ENCODE data around the gene MEI4. TPM values are rescaled to one million over a fixed set of nuclear protein-coding genes. Genes with fewer than 3 reads are reported as not detected.

The MEI4 gene, protein sequence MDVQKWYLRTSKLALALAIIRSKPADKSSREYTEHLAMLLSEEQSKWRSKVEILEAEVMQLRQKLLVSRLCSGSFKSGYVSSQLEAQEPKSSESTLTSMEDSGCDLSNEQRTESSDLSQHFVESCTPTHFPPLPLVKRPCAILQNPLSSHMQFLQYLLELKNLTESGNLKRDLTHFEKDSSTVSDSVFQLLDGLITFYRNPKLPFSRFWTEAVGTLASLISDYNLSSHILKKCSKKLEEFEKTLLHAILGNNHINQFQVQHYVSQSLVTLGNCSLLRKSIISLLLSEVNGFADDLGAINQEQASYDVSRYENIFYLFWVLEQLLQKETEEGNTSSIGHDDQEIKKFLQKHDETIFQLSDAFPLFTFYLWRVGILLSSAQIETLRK
- total RNA-seq = not detected in 2 replicates

GRCh38 chr6:77652739-77653138 is at the start of gene MEI4:
TSS of gene MEI4 (plus strand) at chr6:77653039. CDS start at chr6:77690672, 37,633 bp downstream.

Other genes with a start within 250 kb of the MEI4 start
- not detected in 2 replicates for gene HTR1B, start 189.5 kb upstream of the MEI4 start, total RNA-seq

Measured in uterine smooth muscle cell (primary cell).